GM13977 (cell line): ENCODE results near the gene OR10A3.

ENCODE experiments used
- DNase-seq: peaks from one replicate; pipeline ENCODE4 v3.0.0; 2012; ENCODE audit warnings: low spot score
- CTCF ChIP-seq: IDR thresholded peaks from 2 replicates; pipeline ENCODE4 v1.5.1; 2012; ENCODE audit warnings: mild to moderate bottlenecking, control low read depth; ENCODE audit not compliant: insufficient read depth; ENCODE audit errors: extremely low read depth, missing control alignments
- in situ Hi-C: fragments of 300-500 bp; cut with MboI; formaldehyde crosslinking; loops from one replicate; pipeline ENCODE4 v1.12.0; 2022; ENCODE audit warnings: low sequenced_read_pairs, low pct_unique_long_range_greater_than_20kb, mixed read lengths, inconsistent platforms; ENCODE audit not compliant: unreplicated experiment

OR10A3 gene

DNA sequence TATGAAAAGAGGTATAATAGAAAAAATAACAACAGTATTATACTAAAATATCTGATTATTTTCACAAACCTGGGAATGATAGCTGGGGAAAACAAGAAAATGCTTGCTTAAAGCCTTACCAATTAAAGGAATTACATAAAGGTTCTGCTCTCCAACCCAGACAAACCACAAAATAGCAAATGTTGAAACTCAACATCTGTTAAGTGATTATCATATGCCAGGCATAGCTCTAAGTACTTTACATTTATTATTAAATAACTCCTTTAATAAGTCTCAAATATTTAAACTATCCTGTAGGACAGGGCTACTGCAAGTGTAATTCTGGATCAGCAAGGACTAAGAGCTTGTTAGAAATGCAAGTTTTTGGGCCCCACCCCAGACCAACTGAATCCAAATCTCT lies 30.5 kb downstream of the OR10A3 start:
- DNase-seq: no peak
- no peak for TF ChIP-seq CTCF
- in situ Hi-C loops: no loop called here

GRCh38 chr11:7910286-7910788 lies 31.2 kb downstream of the OR10A3 start:
- DNase-seq: no peak
- in situ Hi-C loops: no loop called here
- no peak for TF ChIP-seq CTCF

GRCh38 chr11:7909585-7910285 lies 31.8 kb downstream of the OR10A3 start:
- no peak for TF ChIP-seq CTCF
- in situ Hi-C loops: no loop called here
- no peak for DNase-seq

DNA sequence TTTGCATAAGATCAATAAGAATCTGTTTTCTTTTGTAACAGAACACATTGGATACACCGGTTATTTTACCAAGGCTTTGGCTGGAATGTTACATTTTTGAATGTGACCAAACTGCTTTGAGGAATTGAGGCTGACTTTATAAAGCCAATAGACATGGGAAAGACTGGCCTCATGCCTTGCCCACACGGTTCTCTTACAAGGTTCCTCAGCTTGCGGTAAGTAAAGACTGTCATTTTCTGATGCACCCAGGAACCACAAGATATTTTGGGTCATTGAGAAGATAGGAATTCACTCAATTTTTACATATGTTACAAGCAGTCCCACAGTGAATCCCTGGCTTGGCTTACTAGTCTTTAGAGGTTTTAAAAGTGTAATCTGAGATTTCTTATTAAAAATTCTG lies 34.4 kb downstream of the OR10A3 start:
- in situ Hi-C loops: no loop called here
- no peak for DNase-seq
- TF ChIP-seq CTCF: no peak

DNA sequence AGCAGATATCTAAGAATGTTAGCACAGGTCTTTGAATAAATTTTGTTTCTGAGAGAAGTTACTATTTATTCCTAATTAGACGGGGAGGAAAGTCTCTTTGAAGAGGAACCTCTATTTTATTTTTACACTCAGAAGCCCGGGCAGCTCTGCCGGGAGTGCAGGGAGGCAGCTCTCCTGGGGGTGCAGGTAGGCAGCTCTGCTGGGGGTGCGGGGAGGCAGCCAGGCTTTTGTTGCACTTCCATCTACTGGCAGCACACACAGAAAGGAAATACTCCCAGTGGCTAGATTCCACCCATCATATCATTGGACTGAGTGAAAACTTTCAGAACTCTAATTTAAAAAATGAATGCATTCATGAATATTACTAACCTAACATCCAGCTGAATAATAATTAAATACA lies 35.0 kb downstream of the OR10A3 start:
- no peak for TF ChIP-seq CTCF
- in situ Hi-C loops: no loop called here
- no peak for DNase-seq

DNA sequence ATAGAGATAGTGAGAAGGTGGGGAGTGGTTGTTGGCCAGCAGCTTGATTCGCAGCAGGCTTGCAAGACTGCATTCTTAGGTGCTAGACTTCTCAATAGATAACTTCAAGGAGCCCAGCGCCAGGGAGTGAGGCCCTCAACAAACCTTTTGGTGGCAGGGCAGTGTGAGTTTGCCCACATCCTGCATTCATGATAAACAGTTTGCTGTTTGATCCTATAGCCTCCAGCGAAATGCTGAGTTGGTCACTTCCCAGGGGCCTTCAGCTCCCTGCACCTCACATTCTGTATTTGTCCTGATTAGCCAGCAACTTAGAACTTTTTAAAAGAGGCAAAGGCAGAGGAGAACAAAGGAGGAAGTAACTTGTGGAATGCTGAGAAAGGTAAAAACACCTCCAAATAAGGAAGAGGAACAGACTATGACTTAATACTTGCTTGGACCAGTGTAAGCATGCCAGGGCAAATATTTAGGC lies 35.5 kb downstream of the OR10A3 start:
- no peak for DNase-seq
- no peak for TF ChIP-seq CTCF
- in situ Hi-C loops: no loop called here
